ENCODE data around the gene MYH3. TPM values are rescaled to one million over a fixed set of nuclear protein-coding genes. Genes with fewer than 3 reads are reported as not detected.

MYH3 gene
- total RNA-seq (ENCODE audit: unreplicated experiment) = 2.1 TPM
- long read RNA-seq = 0 reads

- Mint-ChIP-seq H3K27ac (ENCODE audit: unreplicated experiment) (no peak within 1 kb of the TSS), H3K4me1 (ENCODE audit: unreplicated experiment) (no peaks in the 10 kb centered on the region), H3K27me3 (ENCODE audit: unreplicated experiment) (no peaks in the 10 kb centered on the region), H3K36me3 (ENCODE audit: low read depth, unreplicated experiment) (peaks cover 4% of the 10 kb centered on the region), H3K4me3 (ENCODE audit: unreplicated experiment) (no peak within 1 kb of the TSS), H3K9me3 (ENCODE audit: unreplicated experiment) (no peaks in the 10 kb centered on the region)
- DNase-seq (ENCODE audit: low spot score) = no peak
- TF ChIP-seq, protein P1, sequence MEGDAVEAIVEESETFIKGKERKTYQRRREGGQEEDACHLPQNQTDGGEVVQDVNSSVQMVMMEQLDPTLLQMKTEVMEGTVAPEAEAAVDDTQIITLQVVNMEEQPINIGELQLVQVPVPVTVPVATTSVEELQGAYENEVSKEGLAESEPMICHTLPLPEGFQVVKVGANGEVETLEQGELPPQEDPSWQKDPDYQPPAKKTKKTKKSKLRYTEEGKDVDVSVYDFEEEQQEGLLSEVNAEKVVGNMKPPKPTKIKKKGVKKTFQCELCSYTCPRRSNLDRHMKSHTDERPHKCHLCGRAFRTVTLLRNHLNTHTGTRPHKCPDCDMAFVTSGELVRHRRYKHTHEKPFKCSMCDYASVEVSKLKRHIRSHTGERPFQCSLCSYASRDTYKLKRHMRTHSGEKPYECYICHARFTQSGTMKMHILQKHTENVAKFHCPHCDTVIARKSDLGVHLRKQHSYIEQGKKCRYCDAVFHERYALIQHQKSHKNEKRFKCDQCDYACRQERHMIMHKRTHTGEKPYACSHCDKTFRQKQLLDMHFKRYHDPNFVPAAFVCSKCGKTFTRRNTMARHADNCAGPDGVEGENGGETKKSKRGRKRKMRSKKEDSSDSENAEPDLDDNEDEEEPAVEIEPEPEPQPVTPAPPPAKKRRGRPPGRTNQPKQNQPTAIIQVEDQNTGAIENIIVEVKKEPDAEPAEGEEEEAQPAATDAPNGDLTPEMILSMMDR (IDR thresholded peaks at IDR 0.05; ENCODE audit: unreplicated experiment) = no peak
Observed at GRCh38 chr17:10657148-10657547, at the start of gene MYH3. Gene MYH3 (minus strand): TSS chr17:10657309. CDS start chr17:10655064, 2,245 bp downstream.

- peaks cover 5% of the 10 kb centered on the region for H3K36me3 Mint-ChIP-seq (ENCODE audit: low read depth, unreplicated experiment)
- no peak overlapping the region for H3K4me3 Mint-ChIP-seq (ENCODE audit: unreplicated experiment)
- TF ChIP-seq, protein P1 (IDR thresholded peaks at IDR 0.05; ENCODE audit: unreplicated experiment) = no peak
- no peaks in the 10 kb centered on the region for H3K9me3 Mint-ChIP-seq (ENCODE audit: unreplicated experiment)
- no peaks in the 10 kb centered on the region for H3K4me1 Mint-ChIP-seq (ENCODE audit: unreplicated experiment)
- H3K27me3 Mint-ChIP-seq (ENCODE audit: unreplicated experiment) = no peaks in the 10 kb centered on the region
- H3K27ac Mint-ChIP-seq (ENCODE audit: unreplicated experiment) = no peak overlapping the region
- no peak for DNase-seq (ENCODE audit: low spot score)
Observed at GRCh38 chr17:10705727-10706126, 48.6 kb upstream of the MYH3 start.

DNA sequence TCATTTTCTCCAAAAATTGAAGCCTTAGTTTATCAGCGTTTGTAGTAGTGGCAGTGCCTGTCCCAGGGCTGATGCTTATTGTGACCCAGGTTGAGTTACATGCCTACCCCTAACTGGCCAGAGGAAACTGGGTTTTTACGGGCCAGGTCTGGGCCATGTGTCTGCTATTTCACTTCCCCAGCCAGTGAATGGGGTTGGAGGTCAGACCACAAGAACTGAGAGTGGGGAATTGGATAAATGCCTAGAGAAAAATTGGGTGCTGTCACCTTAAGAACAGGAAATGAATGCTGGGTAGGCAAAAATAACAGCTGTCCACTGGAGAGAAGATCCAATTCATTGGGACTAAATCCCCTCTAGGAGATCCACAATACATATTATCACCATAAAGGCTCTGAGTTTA, 45.5 kb upstream of the MYH3 start:
- H3K9me3 Mint-ChIP-seq (ENCODE audit: unreplicated experiment) = no peaks in the 10 kb centered on the region
- no peak overlapping the region for H3K4me3 Mint-ChIP-seq (ENCODE audit: unreplicated experiment)
- TF ChIP-seq, protein P1 (IDR thresholded peaks at IDR 0.05; ENCODE audit: unreplicated experiment) = no peak
- peaks cover 8% of the 10 kb centered on the region for H3K4me1 Mint-ChIP-seq (ENCODE audit: unreplicated experiment)
- DNase-seq (ENCODE audit: low spot score) = no peak
- peaks cover 5% of the 10 kb centered on the region for H3K27me3 Mint-ChIP-seq (ENCODE audit: unreplicated experiment)
- no peak overlapping the region for H3K27ac Mint-ChIP-seq (ENCODE audit: unreplicated experiment)
- no peaks in the 10 kb centered on the region for H3K36me3 Mint-ChIP-seq (ENCODE audit: low read depth, unreplicated experiment)

DNA sequence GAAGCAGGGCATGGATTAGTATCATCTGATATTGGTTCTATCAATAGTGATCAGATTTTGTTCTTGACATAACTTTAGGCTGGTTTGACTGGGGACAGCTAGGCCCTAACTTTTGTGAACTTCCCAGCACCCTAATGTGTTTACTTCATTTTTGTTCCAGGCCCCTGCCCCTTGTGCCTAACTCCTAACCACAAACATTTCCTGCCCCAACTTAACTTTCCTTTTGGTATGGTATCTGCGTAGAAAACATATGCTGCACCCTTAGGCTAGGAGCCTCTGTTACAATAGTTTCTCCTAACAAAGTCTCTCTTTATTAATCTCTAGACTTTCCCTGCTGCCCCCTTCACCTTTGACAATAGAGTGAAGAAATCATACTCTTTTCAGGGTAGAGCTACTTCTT, 42.7 kb upstream of the MYH3 start:
- Mint-ChIP-seq H3K4me1 (ENCODE audit: unreplicated experiment) (peaks cover 11% of the 10 kb centered on the region), H3K27me3 (ENCODE audit: unreplicated experiment) (peaks cover 5% of the 10 kb centered on the region), H3K27ac (ENCODE audit: unreplicated experiment) (no peak overlapping the region), H3K4me3 (ENCODE audit: unreplicated experiment) (no peak overlapping the region), H3K9me3 (ENCODE audit: unreplicated experiment) (no peaks in the 10 kb centered on the region), H3K36me3 (ENCODE audit: low read depth, unreplicated experiment) (no peaks in the 10 kb centered on the region)
- TF ChIP-seq, protein P1 (IDR thresholded peaks at IDR 0.05; ENCODE audit: unreplicated experiment) = no peak
- no peak for DNase-seq (ENCODE audit: low spot score)

DNA sequence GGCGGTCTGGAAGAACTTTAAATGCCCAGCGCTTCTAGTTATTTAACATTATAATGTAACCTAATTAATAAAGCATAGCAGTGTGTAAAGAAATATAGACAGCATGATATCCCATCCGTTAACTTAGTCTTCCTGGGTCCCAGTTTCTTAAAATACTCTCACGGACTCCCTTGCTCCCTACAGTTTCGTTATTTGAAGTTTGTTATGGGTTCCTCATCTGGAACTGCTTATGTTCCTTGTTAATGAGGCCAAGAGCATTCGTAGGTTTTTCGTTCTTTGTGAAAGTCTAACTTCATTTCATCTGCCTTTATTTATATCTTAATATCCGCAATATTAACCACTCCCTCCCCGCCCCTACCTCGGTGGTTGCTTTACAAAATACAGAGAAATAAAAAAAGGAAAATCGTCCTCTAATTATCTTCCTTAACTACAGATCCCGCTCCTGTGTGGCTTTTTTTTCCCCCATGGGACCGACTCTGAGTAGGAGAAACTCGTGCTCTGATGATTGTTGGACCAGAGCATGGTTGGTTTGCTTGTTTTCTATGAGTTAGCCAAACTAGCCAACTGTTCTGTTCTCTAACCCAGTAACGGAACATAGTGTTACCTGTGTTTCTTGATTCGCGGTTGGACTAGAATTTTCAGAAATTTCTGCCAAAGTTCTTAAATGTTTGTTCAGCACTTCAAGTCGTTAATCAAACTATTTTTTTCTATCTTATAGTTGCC, 41.1 kb upstream of the MYH3 start:
- Mint-ChIP-seq H3K36me3 (ENCODE audit: low read depth, unreplicated experiment) (peaks cover 5% of the 10 kb centered on the region), H3K27ac (ENCODE audit: unreplicated experiment) (peak overlapping the region; percentile 95), H3K4me3 (ENCODE audit: unreplicated experiment) (peak overlapping the region; percentile 92), H3K27me3 (ENCODE audit: unreplicated experiment) (peaks cover 5% of the 10 kb centered on the region), H3K4me1 (ENCODE audit: unreplicated experiment) (peaks cover 11% of the 10 kb centered on the region), H3K9me3 (ENCODE audit: unreplicated experiment) (no peaks in the 10 kb centered on the region)
- TF ChIP-seq, protein P1 (IDR thresholded peaks at IDR 0.05; ENCODE audit: unreplicated experiment) = no peak
- DNase-seq (ENCODE audit: low spot score) = no peak

Measured in endothelial cell (in vitro differentiated cells).